SK-N-SH (cell line): ENCODE data around the gene CYLC1. TPM values are rescaled to one million over a fixed set of nuclear protein-coding genes. Genes with fewer than 3 reads are reported as not detected.
A peak's percentile ranks its signal among the peaks of the same experiment; 100 is the strongest.

Experiments used
- CTCF ChIA-PET: fragments of 300-600, 350-600 bp; formaldehyde crosslinking; extraction: SDS; loops from one replicate; lab custom pipeline; 2021; lab: Yijun Ruan, JAX
- POLR2A ChIA-PET: fragments of 350-600 bp; sonication (Branson Sonifier 250); formaldehyde crosslinking; extraction: SDS; loops from one replicate; lab custom pipeline; 2020; ENCODE audit warnings: antibody characterized with exemption, inconsistent platforms; lab: Yijun Ruan, JAX
- DNase-seq: peaks from one replicate; pipeline ENCODE4 v3.0.0; 2012
- H2AFZ ChIP-seq: fragments of 200-600 bp; sonication (generic); 2 replicates; pipeline ENCODE4 v1.8.1; 2016; ENCODE audit warnings: antibody characterized with exemption, mild to moderate bottlenecking, low read depth
- H3F3A ChIP-seq: fragments of 200-600 bp; sonication (generic); replicated peaks from 2 replicates; pipeline ENCODE3; 2016; ENCODE audit warnings: antibody characterized with exemption, mild to moderate bottlenecking; ENCODE audit not compliant: insufficient read depth
- H3K27ac ChIP-seq, 2 experiments: fragments of 200-500 bp in 1 of 2; fragments of 200-600 bp in 1 of 2; sonication (Bioruptor generic) in 1 of 2; sonication (generic), shearing (Covaris generic) in 1 of 2; 2 replicates each; pipeline versions ENCODE4 v1.5.1 to v1.6.1; 2014 to 2016; ENCODE audit warnings: low read depth in 2 of 2, inconsistent platforms in 1 of 2, low read length in 1 of 2, mild to moderate bottlenecking in 1 of 2, mixed read lengths in 1 of 2
- H3K27me3 ChIP-seq: fragments of 200-600 bp; sonication (generic), shearing (Covaris generic); 2 replicates; pipeline ENCODE4 v1.6.1; 2016; ENCODE audit warnings: mixed run types; ENCODE audit not compliant: insufficient read depth
- H3K36me3 ChIP-seq, 2 experiments: fragments of 200-500 bp in 1 of 2; fragments of 200-600 bp in 1 of 2; sonication (Bioruptor generic) in 1 of 2; sonication (generic) in 1 of 2; replicated peaks in 1 of 2; 2 replicates each; pipeline versions ENCODE3 to v1.5.1; 2014 to 2016; ENCODE audit warnings: low read length in 1 of 2, mild to moderate bottlenecking in 1 of 2; ENCODE audit not compliant: insufficient read depth in 2 of 2, control insufficient read depth in 1 of 2
- H3K4me1 ChIP-seq, 2 experiments: fragments of 200-500 bp in 1 of 2; fragments of 200-600 bp in 1 of 2; sonication (Bioruptor generic) in 1 of 2; sonication (generic), shearing (Covaris generic) in 1 of 2; 2 replicates each; pipeline versions ENCODE4 v1.5.1 to v1.6.1; 2014 to 2016; ENCODE audit warnings: low read depth in 1 of 2, low read length in 1 of 2, mixed run types in 1 of 2; ENCODE audit not compliant: insufficient read depth in 2 of 2, control insufficient read depth in 1 of 2
- H3K4me2 ChIP-seq: fragments of 200-600 bp; sonication (generic), shearing (Covaris generic); 2 replicates; pipeline ENCODE4 v1.6.1; 2017; ENCODE audit warnings: mixed run types
- H3K4me3 ChIP-seq, 2 experiments: fragments of 200-500 bp in 1 of 2; fragments of 200-600 bp in 1 of 2; sonication (Bioruptor generic) in 1 of 2; sonication (generic), shearing (Covaris generic) in 1 of 2; 2 replicates each; pipeline versions ENCODE4 v1.5.1 to v1.8.1; 2014 to 2016; ENCODE audit warnings: low read depth in 2 of 2, inconsistent platforms in 1 of 2, low read length in 1 of 2, mild to moderate bottlenecking in 1 of 2, mixed read lengths in 1 of 2, moderate library complexity in 1 of 2
- H3K79me2 ChIP-seq: fragments of 200-600 bp; sonication (generic); 2 replicates; pipeline ENCODE4 v1.8.1; 2017; ENCODE audit warnings: mild to moderate bottlenecking; ENCODE audit not compliant: insufficient read depth
- H3K9ac ChIP-seq: fragments of 200-600 bp; sonication (generic); 2 replicates; pipeline ENCODE4 v1.6.1; 2017; ENCODE audit warnings: mixed run types
- H3K9me2 ChIP-seq: fragments of 200-600 bp; sonication (generic); 2 replicates; pipeline ENCODE4 v1.6.1; 2017; ENCODE audit warnings: mixed run types
- H3K9me3 ChIP-seq: fragments of 200-600 bp; sonication (generic); 2 replicates; pipeline ENCODE4 v1.6.1; 2017; ENCODE audit warnings: mixed run types, mild to moderate bottlenecking, moderate library complexity
- H4K20me1 ChIP-seq: fragments of 200-600 bp; sonication (generic); 2 replicates; pipeline ENCODE4 v1.6.1; 2017; ENCODE audit warnings: mild to moderate bottlenecking, mixed run types; ENCODE audit not compliant: insufficient read depth
- CHD2 ChIP-seq: fragments of 150-350 bp; IDR thresholded peaks from 2 replicates; pipeline ENCODE4 v1.6.1; 2018; ENCODE audit warnings: low read length; ENCODE audit not compliant: partially characterized antibody
- EP300 ChIP-seq, 2 experiments: IDR thresholded peaks; 2 replicates each; pipeline versions ENCODE4 v1.4.0 to v1.6.1; 2012; ENCODE audit warnings: borderline replicate concordance in 1 of 2, low read depth in 1 of 2, low read length in 1 of 2
- FOSL2 ChIP-seq: IDR thresholded peaks from 2 replicates; pipeline ENCODE4 v1.4.0; 2012; ENCODE audit warnings: low read depth, mild to moderate bottlenecking, moderate library complexity, borderline replicate concordance
- FOXJ3 ChIP-seq: sonication (generic); formaldehyde crosslinking; IDR thresholded peaks from 2 replicates; pipeline ENCODE4 v1.5.1; 2020; ENCODE audit warnings: mild to moderate bottlenecking, missing genetic modification reagents
- MXI1 ChIP-seq: IDR thresholded peaks from 2 replicates; pipeline ENCODE4 v1.6.1; 2012; ENCODE audit warnings: mild to moderate bottlenecking, low read depth, low read length, improper control_type of control experiment
- NFIC ChIP-seq: IDR thresholded peaks from 2 replicates; pipeline ENCODE4 v1.4.0; 2012; ENCODE audit warnings: borderline replicate concordance
- POLR2AphosphoS5 ChIP-seq: IDR thresholded peaks from 2 replicates; pipeline ENCODE4 v1.6.1; 2012; ENCODE audit warnings: low read depth, low read length
- RAD21 ChIP-seq: IDR thresholded peaks from 2 replicates; pipeline ENCODE4 v1.6.1; 2012; ENCODE audit warnings: mild to moderate bottlenecking, low read length
- RFX5 ChIP-seq: IDR thresholded peaks from 2 replicates; pipeline ENCODE4 v1.6.1; 2012; ENCODE audit warnings: mild to moderate bottlenecking, improper control_type of control experiment, low read length
- TCF12 ChIP-seq: IDR thresholded peaks from 2 replicates; pipeline ENCODE4 v1.4.0; 2012
- WGBS: methylation state at CpG from one replicate; pipeline ENCODE4 v1.1.6; 2017; ENCODE audit warnings: low lambda C conversion rate; 5-methylcytosine and 5-hydroxymethylcytosine counted together
- polyA plus RNA-seq, 3 experiments: library from polyadenylated mRNA; depleted of rRNA; stranded (reverse); fragments of >200 nt; gene quantifications; 2 replicates each; pipeline ENCODE4 v1.2.3, GENCODE V29; 2012
- TF ChIP-seq, protein P1 (sequence below): IDR thresholded peaks from 2 replicates; pipeline ENCODE4 v1.4.0; 2012; ENCODE audit warnings: low read depth, borderline replicate concordance
- TF ChIP-seq, protein P2 (sequence below): IDR thresholded peaks from 2 replicates; pipeline ENCODE4 v1.6.1; 2012; ENCODE audit warnings: mild to moderate bottlenecking, low read depth, low read length, moderate library complexity
- TF ChIP-seq, protein P3 (sequence below): IDR thresholded peaks from 2 replicates; pipeline ENCODE4 v1.4.0; 2012; ENCODE audit warnings: low read depth
- TF ChIP-seq, protein P4 (sequence below): IDR thresholded peaks from 2 replicates; pipeline ENCODE4 v1.4.0; 2012; ENCODE audit warnings: low read depth, borderline replicate concordance
- TF ChIP-seq, protein P5 (sequence below): IDR thresholded peaks from 2 replicates; pipeline ENCODE4; 2012

Gene CYLC1
- polyA plus RNA-seq, 1 of the 3 experiments (the other 2 are of a cell fraction), result not detected

DNA sequence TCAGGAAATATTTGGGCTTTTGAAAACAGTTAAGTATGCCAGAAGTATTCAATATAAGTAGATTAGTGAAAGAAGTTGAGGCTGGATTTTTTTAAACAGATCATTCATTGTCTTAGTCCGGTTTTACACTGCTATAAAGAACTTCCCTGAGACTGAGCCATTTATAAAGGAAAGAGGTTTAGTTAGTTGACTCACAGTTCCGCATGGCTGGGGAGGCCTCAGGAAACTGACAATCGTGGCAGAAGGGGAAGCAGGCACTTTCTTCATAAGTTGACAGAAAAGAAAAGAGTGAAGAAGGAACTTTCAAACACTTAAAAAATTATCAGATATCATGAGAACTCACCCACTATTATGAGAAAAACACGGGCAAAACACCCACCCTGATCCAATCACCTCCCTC, 31.1 kb upstream of the CYLC1 start:
- no peak overlapping the region for H3K9ac ChIP-seq
- H2AFZ ChIP-seq, result no peak overlapping the region
- H3K9me2 ChIP-seq, result no peaks in the 10 kb centered on the region
- H3K36me3 ChIP-seq, result no peaks in the 10 kb centered on the region
- no peak overlapping the region for H3K4me2 ChIP-seq
- H3K4me1 ChIP-seq, result no peaks in the 10 kb centered on the region
- no peaks in the 10 kb centered on the region for H4K20me1 ChIP-seq
- H3K27ac ChIP-seq, result no peak overlapping the region
- no peaks in the 10 kb centered on the region for H3K9me3 ChIP-seq
- H3K79me2 ChIP-seq, result no peaks in the 10 kb centered on the region
- no peaks in the 10 kb centered on the region for H3K27me3 ChIP-seq
- CTCF ChIA-PET, result no interaction called here
- POLR2A ChIA-PET, result no interaction called here
- whole genome bisulfite sequencing, result 2% methylated on average over 4 of the region's 4 CpGs
- TF ChIP-seq, protein P1, sequence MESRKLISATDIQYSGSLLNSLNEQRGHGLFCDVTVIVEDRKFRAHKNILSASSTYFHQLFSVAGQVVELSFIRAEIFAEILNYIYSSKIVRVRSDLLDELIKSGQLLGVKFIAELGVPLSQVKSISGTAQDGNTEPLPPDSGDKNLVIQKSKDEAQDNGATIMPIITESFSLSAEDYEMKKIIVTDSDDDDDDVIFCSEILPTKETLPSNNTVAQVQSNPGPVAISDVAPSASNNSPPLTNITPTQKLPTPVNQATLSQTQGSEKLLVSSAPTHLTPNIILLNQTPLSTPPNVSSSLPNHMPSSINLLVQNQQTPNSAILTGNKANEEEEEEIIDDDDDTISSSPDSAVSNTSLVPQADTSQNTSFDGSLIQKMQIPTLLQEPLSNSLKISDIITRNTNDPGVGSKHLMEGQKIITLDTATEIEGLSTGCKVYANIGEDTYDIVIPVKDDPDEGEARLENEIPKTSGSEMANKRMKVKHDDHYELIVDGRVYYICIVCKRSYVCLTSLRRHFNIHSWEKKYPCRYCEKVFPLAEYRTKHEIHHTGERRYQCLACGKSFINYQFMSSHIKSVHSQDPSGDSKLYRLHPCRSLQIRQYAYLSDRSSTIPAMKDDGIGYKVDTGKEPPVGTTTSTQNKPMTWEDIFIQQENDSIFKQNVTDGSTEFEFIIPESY, result no peak
- TF ChIP-seq, protein P2, sequence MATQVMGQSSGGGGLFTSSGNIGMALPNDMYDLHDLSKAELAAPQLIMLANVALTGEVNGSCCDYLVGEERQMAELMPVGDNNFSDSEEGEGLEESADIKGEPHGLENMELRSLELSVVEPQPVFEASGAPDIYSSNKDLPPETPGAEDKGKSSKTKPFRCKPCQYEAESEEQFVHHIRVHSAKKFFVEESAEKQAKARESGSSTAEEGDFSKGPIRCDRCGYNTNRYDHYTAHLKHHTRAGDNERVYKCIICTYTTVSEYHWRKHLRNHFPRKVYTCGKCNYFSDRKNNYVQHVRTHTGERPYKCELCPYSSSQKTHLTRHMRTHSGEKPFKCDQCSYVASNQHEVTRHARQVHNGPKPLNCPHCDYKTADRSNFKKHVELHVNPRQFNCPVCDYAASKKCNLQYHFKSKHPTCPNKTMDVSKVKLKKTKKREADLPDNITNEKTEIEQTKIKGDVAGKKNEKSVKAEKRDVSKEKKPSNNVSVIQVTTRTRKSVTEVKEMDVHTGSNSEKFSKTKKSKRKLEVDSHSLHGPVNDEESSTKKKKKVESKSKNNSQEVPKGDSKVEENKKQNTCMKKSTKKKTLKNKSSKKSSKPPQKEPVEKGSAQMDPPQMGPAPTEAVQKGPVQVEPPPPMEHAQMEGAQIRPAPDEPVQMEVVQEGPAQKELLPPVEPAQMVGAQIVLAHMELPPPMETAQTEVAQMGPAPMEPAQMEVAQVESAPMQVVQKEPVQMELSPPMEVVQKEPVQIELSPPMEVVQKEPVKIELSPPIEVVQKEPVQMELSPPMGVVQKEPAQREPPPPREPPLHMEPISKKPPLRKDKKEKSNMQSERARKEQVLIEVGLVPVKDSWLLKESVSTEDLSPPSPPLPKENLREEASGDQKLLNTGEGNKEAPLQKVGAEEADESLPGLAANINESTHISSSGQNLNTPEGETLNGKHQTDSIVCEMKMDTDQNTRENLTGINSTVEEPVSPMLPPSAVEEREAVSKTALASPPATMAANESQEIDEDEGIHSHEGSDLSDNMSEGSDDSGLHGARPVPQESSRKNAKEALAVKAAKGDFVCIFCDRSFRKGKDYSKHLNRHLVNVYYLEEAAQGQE, result no peak
- no peak for TF ChIP-seq CHD2
- TF ChIP-seq, protein P3, sequence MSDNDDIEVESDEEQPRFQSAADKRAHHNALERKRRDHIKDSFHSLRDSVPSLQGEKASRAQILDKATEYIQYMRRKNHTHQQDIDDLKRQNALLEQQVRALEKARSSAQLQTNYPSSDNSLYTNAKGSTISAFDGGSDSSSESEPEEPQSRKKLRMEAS, result no peak
- TF ChIP-seq NFIC, result no peak
- TF ChIP-seq MXI1, result no peak
- TF ChIP-seq TCF12, result no peak
- TF ChIP-seq RAD21, result no peak
- no peak for TF ChIP-seq FOSL2
- no peak for TF ChIP-seq FOXJ3 (CRISPR knock-in tag)
- TF ChIP-seq EP300 (IDR thresholded peaks at IDR 0.05; ENCODE audit: borderline replicate concordance in 1 of 2, low read depth in 1 of 2, low read length in 1 of 2), result no peak
- DNase-seq, result no peak
- H3F3A ChIP-seq, result no peaks in the 10 kb centered on the region
- H3K4me3 ChIP-seq, result no peak overlapping the region

DNA sequence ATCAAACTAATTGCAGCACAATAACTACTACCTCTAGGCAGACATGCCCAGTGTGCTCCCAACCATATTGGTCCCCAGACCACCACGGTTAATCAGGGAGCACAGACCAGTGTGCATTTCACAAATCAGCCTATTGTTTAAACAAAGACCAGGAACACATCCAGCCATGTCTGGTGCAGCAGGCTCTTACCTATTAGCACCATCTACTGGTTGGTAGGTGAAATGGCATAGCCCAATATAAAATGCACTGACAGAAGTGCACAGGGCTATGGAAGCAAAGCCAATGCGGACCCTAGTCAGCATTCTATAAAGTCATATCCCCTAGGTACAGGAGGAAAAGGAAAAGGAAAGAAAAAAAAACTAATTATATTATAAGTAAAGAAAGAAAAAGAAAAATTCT, 15.5 kb upstream of the CYLC1 start:
- peak; percentile 41 for DNase-seq
- TF ChIP-seq RFX5 (no peak), FOXJ3 (CRISPR knock-in tag) (no peak), NFIC (no peak), POLR2AphosphoS5 (no peak), EP300 (IDR thresholded peaks at IDR 0.05; ENCODE audit: borderline replicate concordance in 1 of 2, low read depth in 1 of 2, low read length in 1 of 2) (no peak)
- TF ChIP-seq, protein P4, sequence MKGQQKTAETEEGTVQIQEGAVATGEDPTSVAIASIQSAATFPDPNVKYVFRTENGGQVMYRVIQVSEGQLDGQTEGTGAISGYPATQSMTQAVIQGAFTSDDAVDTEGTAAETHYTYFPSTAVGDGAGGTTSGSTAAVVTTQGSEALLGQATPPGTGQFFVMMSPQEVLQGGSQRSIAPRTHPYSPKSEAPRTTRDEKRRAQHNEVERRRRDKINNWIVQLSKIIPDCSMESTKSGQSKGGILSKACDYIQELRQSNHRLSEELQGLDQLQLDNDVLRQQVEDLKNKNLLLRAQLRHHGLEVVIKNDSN, result no peak
- TF ChIP-seq, protein P5, sequence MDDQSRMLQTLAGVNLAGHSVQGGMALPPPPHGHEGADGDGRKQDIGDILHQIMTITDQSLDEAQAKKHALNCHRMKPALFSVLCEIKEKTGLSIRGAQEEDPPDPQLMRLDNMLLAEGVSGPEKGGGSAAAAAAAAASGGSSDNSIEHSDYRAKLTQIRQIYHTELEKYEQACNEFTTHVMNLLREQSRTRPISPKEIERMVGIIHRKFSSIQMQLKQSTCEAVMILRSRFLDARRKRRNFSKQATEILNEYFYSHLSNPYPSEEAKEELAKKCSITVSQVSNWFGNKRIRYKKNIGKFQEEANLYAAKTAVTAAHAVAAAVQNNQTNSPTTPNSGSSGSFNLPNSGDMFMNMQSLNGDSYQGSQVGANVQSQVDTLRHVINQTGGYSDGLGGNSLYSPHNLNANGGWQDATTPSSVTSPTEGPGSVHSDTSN, result no peak
- TF ChIP-seq, protein P1, result no peak

More for the DNA sequence above, 15.5 kb upstream of the CYLC1 start:
- Histone ChIP-seq H2AFZ (no peak overlapping the region), H3K27me3 (no peaks in the 10 kb centered on the region), H3F3A (no peaks in the 10 kb centered on the region), H3K4me2 (no peak overlapping the region), H3K4me3 (no peak overlapping the region), H4K20me1 (no peaks in the 10 kb centered on the region), H3K27ac (no peak overlapping the region), H3K9me2 (no peaks in the 10 kb centered on the region), H3K79me2 (no peaks in the 10 kb centered on the region), H3K36me3 (no peaks in the 10 kb centered on the region), H3K9me3 (no peaks in the 10 kb centered on the region), H3K4me1 (no peaks in the 10 kb centered on the region), H3K9ac (no peak overlapping the region)
- POLR2A ChIA-PET, result no interaction called here
- CTCF ChIA-PET, result interaction anchor here (0.7 to 1.5 kb wide), 5 partner anchors 9 to 95 kb away, joined by 3 to 9 read pairs (median 3); no protein-coding TSS in a partner anchor
- WGBS, result 7% methylated on average over 2 of the region's 2 CpGs
